Measurements from ENCODE around the gene ESPNL.

GRCh38 chr2:238083919-238084318, 16.2 kb upstream of the ESPNL start:
- TF ChIP-seq CTCF (optimal IDR thresholded peaks at IDR 0.05 in 1 of 3, IDR thresholded peaks at IDR 0.05 in 1 of 3, conservative IDR thresholded peaks at IDR 0.05 in 1 of 3; ENCODE audit: extremely low read depth in 1 of 3, insufficient read depth in 2 of 3, low read length in 3 of 3) (no peak), EZH2 (IDR thresholded peaks at IDR 0.05; ENCODE audit: low read length) (no peak)
